ENCODE measurements around the gene SPOPL. TPM values are rescaled to one million over a fixed set of nuclear protein-coding genes. Genes with fewer than 3 reads are reported as not detected.
"Not testable (repeated sequence)": the region's sequence is repeated elsewhere in the genome, so short reads cannot be mapped to it uniquely, and the experiment has no call there.

SPOPL gene
- total RNA-seq, 2 donors from 2014 or later = 9.9 to 20.5 TPM

DNA sequence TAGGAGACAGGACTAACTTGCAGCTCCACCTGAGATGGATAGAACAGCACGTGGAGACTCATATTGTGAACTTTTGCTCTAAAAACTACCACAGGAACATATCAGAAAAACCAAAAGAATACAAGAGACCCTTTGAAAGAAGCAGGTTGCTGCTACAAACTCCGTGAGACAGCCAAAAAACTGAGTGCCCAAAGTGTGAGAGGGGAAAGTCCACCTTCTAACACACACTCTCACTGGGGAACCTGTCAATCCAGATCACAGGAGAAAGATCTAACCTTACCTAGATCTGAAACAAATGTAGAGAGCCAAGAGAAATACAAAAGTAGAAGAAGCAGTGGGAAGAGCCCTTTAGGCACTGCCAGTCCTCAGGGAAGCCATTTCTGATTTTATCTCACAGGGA is 46.3 kb upstream of the SPOPL start:
- ATAC-seq = no peak
- 23 to 47% methylated on average over 2 of the region's 2 CpGs for WGBS, 2 donors

DNA sequence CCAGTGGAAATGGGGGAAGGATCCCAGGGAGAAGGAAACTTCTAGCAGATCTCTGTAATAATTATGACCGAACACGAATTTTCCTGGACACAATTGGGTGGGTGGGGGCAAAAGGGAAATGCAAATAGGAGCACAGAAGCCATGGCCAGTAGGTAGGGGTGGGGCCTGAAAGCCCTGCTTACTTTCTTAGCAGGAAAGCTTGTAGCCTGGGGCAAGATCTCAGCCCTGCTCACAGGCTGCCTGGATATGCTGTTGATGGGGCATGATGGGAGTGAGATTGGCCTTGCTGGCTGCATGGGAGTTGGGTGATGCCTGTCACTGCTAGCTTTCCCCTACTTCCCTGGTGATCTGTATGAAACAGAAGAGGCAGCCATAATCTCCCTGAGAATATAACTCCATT is 45.9 kb upstream of the SPOPL start:
- WGBS, 2 donors = 51 to 54% methylated on average over 2 of the region's 2 CpGs
- H3K27me3 ChIP-seq = no peaks in the 10 kb centered on the region
- no peak for ATAC-seq

More for the DNA sequence above, 46.3 kb upstream of the SPOPL start:
- no peak overlapping the region for H3K4me3 ChIP-seq
- no peaks in the 10 kb centered on the region for H3K36me3 ChIP-seq (replicated peaks in 1 of 2; ENCODE audit: insufficient read depth in 1 of 2, low read depth in 2 of 2)
- H3K27ac ChIP-seq = no peak overlapping the region
- H3K27me3 ChIP-seq = no peaks in the 10 kb centered on the region
- TF ChIP-seq POLR2A (IDR thresholded peaks at IDR 0.05) = no peak
- TF ChIP-seq, protein P1, sequence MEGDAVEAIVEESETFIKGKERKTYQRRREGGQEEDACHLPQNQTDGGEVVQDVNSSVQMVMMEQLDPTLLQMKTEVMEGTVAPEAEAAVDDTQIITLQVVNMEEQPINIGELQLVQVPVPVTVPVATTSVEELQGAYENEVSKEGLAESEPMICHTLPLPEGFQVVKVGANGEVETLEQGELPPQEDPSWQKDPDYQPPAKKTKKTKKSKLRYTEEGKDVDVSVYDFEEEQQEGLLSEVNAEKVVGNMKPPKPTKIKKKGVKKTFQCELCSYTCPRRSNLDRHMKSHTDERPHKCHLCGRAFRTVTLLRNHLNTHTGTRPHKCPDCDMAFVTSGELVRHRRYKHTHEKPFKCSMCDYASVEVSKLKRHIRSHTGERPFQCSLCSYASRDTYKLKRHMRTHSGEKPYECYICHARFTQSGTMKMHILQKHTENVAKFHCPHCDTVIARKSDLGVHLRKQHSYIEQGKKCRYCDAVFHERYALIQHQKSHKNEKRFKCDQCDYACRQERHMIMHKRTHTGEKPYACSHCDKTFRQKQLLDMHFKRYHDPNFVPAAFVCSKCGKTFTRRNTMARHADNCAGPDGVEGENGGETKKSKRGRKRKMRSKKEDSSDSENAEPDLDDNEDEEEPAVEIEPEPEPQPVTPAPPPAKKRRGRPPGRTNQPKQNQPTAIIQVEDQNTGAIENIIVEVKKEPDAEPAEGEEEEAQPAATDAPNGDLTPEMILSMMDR (IDR thresholded peaks at IDR 0.05) = no peak
- intact Hi-C loops (cut with DNase I) = no loop called here
- no peak for DNase-seq
- H3K9me3 ChIP-seq = no peaks in the 10 kb centered on the region
- H3K4me1 ChIP-seq = peaks cover 18% of the 10 kb centered on the region

DNA sequence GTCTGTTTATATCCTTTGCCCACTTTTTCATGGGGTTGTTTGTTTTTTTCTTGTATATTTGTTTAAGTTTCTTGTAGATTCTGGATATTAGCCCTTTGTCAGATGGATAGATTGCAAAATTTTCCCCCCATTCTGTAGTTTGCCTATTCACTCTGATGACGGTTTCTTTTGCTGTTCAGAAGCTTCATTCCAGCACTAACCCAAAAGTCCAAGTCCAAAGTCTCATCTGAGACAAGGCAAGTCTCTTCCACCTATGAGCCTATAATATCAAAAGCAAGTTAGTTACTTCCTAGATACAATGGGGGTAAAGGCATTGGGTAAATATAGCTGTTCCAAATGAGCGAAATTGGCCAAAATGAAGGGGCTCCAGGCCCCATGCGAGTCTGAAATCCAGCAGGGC is 38.9 kb upstream of the SPOPL start:
- H3K27me3 ChIP-seq; H3K4me3 ChIP-seq; ATAC-seq; DNase-seq; intact Hi-C loops (cut with DNase I); H3K9me3 ChIP-seq; H3K4me1 ChIP-seq; H3K27ac ChIP-seq; H3K36me3 ChIP-seq (replicated peaks in 1 of 2; ENCODE audit: insufficient read depth in 1 of 2, low read depth in 2 of 2): not testable (repeated sequence)
- 98 to 100% methylated on average over 3 of the region's 3 CpGs for WGBS, 2 donors

More for the DNA sequence above, 45.9 kb upstream of the SPOPL start:
- TF ChIP-seq, protein P1 (IDR thresholded peaks at IDR 0.05) = no peak
- no peak for TF ChIP-seq POLR2A (IDR thresholded peaks at IDR 0.05)
- no peak overlapping the region for H3K27ac ChIP-seq
- no peaks in the 10 kb centered on the region for H3K36me3 ChIP-seq (replicated peaks in 1 of 2; ENCODE audit: insufficient read depth in 1 of 2, low read depth in 2 of 2)
- no peak for DNase-seq
- no peaks in the 10 kb centered on the region for H3K9me3 ChIP-seq
- peaks cover 18% of the 10 kb centered on the region for H3K4me1 ChIP-seq
- intact Hi-C loops (cut with DNase I) = no loop called here
- H3K4me3 ChIP-seq = no peak overlapping the region

DNA sequence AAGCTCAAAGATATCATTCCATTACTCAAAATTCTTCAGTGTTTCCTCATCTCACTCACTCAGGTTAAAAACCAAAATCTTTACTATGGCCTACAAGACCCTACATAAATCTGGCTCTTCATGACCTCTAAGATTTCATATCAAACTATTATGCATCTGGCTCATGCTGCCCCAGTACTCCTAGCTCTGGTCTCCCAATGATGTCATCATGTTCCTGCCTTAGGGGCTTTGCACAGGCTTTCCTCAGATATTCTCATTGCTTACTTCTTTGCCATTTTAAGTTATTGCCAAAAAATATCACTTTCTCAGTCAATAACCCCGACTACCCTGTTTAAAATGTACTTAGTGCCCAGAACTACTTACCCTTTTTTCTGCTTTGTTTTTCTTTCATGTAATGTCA is 33.0 kb upstream of the SPOPL start:
- H3K4me1 ChIP-seq = no peaks in the 10 kb centered on the region
- H3K27me3 ChIP-seq = no peaks in the 10 kb centered on the region
- no peak overlapping the region for H3K4me3 ChIP-seq
- 0% methylated on average over 1 of the region's 1 CpG for WGBS, 2 donors
- TF ChIP-seq, protein P1 (IDR thresholded peaks at IDR 0.05) = no peak
- no peak for TF ChIP-seq POLR2A (IDR thresholded peaks at IDR 0.05)
- no peak overlapping the region for H3K27ac ChIP-seq
- DNase-seq = no peak
- intact Hi-C loops (cut with DNase I) = no loop called here
- H3K36me3 ChIP-seq (replicated peaks in 1 of 2; ENCODE audit: insufficient read depth in 1 of 2, low read depth in 2 of 2) = no peaks in the 10 kb centered on the region
- no peak for ATAC-seq
- no peaks in the 10 kb centered on the region for H3K9me3 ChIP-seq

DNA sequence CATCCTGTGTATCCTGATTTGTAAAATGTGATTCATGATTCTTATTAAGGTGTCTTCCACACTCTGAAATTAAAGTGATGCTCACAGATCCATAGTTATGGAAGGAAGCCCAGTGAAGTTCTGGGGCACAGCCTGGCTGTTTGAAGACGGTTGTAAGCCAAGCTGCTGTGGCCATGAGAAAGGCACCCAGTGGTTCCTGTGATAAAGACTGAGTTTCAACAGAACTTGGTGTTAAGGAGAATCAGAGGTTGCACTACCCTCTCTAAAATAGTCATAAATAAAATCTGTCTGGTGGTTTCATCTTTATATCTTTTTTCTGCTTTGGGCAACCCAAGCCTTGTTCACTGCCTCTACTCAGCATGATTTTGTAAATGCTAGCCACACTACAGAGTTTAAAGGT is 32.2 kb upstream of the SPOPL start:
- 27 to 44% methylated on average over 1 of the region's 1 CpG for WGBS, 2 donors
- DNase-seq = no peak
- H3K36me3 ChIP-seq (replicated peaks in 1 of 2; ENCODE audit: insufficient read depth in 1 of 2, low read depth in 2 of 2) = no peaks in the 10 kb centered on the region

DNA sequence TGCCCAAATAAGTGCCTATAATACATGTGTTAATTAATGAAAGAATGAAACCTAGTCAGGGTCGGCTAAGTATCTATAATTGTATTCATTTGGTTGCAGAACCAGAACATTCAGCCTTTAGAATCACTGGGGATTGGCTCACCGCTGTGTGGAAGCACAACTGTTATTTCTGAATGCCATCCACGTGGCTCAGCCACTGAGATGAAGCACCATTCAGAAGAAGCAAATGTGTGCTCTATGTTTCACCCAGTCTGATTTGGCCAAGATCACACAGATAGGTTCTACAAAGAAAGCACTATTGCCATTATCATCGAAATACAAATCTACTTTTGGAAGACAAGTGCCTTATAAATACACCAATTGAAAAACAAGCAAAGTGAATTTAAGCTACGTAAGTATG is 30.6 kb upstream of the SPOPL start:
- H3K4me1 ChIP-seq = no peaks in the 10 kb centered on the region
- WGBS, 2 donors = 89 to 95% methylated on average over 5 of the region's 5 CpGs
- intact Hi-C loops (cut with DNase I) = no loop called here

More for the DNA sequence above, 32.2 kb upstream of the SPOPL start:
- Histone ChIP-seq H3K27ac (no peak overlapping the region), H3K4me3 (no peak overlapping the region), H3K27me3 (no peaks in the 10 kb centered on the region), H3K4me1 (no peaks in the 10 kb centered on the region), H3K9me3 (no peaks in the 10 kb centered on the region)
- intact Hi-C loops (cut with DNase I) = no loop called here
- TF ChIP-seq POLR2A (IDR thresholded peaks at IDR 0.05) = no peak
- ATAC-seq = no peak

More for the DNA sequence above, 30.6 kb upstream of the SPOPL start:
- TF ChIP-seq, protein P1 (IDR thresholded peaks at IDR 0.05) = no peak
- no peak for TF ChIP-seq POLR2A (IDR thresholded peaks at IDR 0.05)
- no peaks in the 10 kb centered on the region for H3K9me3 ChIP-seq
- H3K27me3 ChIP-seq = no peaks in the 10 kb centered on the region
- H3K4me3 ChIP-seq = no peak overlapping the region
- ATAC-seq (no peak), DNase-seq (no peak)
- H3K36me3 ChIP-seq (replicated peaks in 1 of 2; ENCODE audit: insufficient read depth in 1 of 2, low read depth in 2 of 2) = no peaks in the 10 kb centered on the region
- H3K27ac ChIP-seq = no peak overlapping the region
